Panc1 (cell line): ENCODE results near the gene GJB4. TPM values are rescaled to one million over a fixed set of nuclear protein-coding genes. Genes with fewer than 3 reads are reported as not detected.
A peak's percentile ranks its signal among the peaks of the same experiment; 100 is the strongest.

Experiments used
- ATAC-seq: fragments of 200-7000 bp; cut with Tn5 transposase; 2 replicates; pipeline ENCODE4 v1.9.1; 2020; ENCODE audit warnings: mild to moderate bottlenecking, moderate library complexity
- BruUV-seq: library from RNA; stranded (reverse); fragments of 400-500 nt; replicated peaks from 2 replicates; lab custom pipeline; 2021; lab: Mats Ljungman, UMichigan
- CTCF ChIA-PET: fragments of 300-600 bp; sonication (Branson Sonifier 250); formaldehyde crosslinking; loops from one replicate; lab custom pipeline; 2022; ENCODE audit warnings: antibody characterized with exemption; lab: Charles Lee
- POLR2A ChIA-PET: fragments of 300-600 bp; sonication (Branson Sonifier 250); formaldehyde crosslinking; loops from one replicate; lab custom pipeline; 2022; ENCODE audit warnings: antibody characterized with exemption; lab: Charles Lee
- DNase-seq: peaks from one replicate; pipeline ENCODE4 v3.0.0-alpha.2; 2010; ENCODE audit warnings: low read depth, low spot score
- H3K27ac ChIP-seq: 2 replicates; pipeline ENCODE4 v1.5.1; 2011; ENCODE audit warnings: mild to moderate bottlenecking, low read length, inconsistent platforms
- H3K27me3 ChIP-seq: fragments of 200-500 bp; sonication (Bioruptor generic); 2 replicates; pipeline ENCODE4 v1.6.0; 2014; ENCODE audit warnings: low read length, inconsistent platforms; ENCODE audit not compliant: control insufficient read depth, insufficient read depth
- H3K36me3 ChIP-seq: fragments of 200-500 bp; sonication (Bioruptor generic); 2 replicates; pipeline ENCODE4 v1.5.1; 2014; ENCODE audit warnings: inconsistent platforms, mild to moderate bottlenecking, low read length, moderate library complexity; ENCODE audit not compliant: control insufficient read depth, insufficient read depth
- H3K4me1 ChIP-seq: 2 replicates; pipeline ENCODE4 v1.5.1; 2011; ENCODE audit warnings: inconsistent platforms, mild to moderate bottlenecking, low read length, moderate library complexity; ENCODE audit not compliant: control insufficient read depth, insufficient read depth
- H3K4me3 ChIP-seq, 2 experiments: 2 replicates each; pipeline ENCODE4 v1.5.1; 2011 to 2012; ENCODE audit warnings: low read depth in 2 of 2, low read length in 2 of 2, mild to moderate bottlenecking in 2 of 2, inconsistent platforms in 1 of 2, moderate library complexity in 1 of 2
- H3K9me3 ChIP-seq: fragments of 200-500 bp; sonication (Bioruptor generic); 2 replicates; pipeline ENCODE4 v1.5.1; 2014; ENCODE audit warnings: low read depth, mild to moderate bottlenecking, inconsistent platforms, low read length, moderate library complexity; ENCODE audit not compliant: control insufficient read depth, insufficient read depth
- CTCF ChIP-seq: fragments of 450-650 bp; IDR thresholded peaks from 2 replicates; pipeline ENCODE4 v1.5.1; 2017; ENCODE audit warnings: mild to moderate bottlenecking
- POLR2AphosphoS5 ChIP-seq: IDR thresholded peaks from 2 replicates; pipeline ENCODE4 v1.6.1; 2012; ENCODE audit warnings: mild to moderate bottlenecking, low read depth, low read length, moderate library complexity
- REST ChIP-seq, 2 experiments: IDR thresholded peaks; 2 replicates each; pipeline ENCODE4 v1.6.1; 2011 to 2012; ENCODE audit warnings: low read depth in 2 of 2, control low read depth in 1 of 2, low read length in 1 of 2, mild to moderate bottlenecking in 1 of 2, moderate library complexity in 1 of 2; ENCODE audit not compliant: insufficient read depth in 1 of 2
- SIN3A ChIP-seq: IDR thresholded peaks from 2 replicates; pipeline ENCODE4 v1.6.1; 2012; ENCODE audit warnings: low read depth, mild to moderate bottlenecking, low read length, moderate library complexity, borderline replicate concordance; ENCODE audit not compliant: insufficient read depth
- TCF7L2 ChIP-seq: IDR thresholded peaks from 2 replicates; pipeline ENCODE4 v1.6.1; 2011; ENCODE audit warnings: mild to moderate bottlenecking, low read depth, low read length, inconsistent platforms
- in situ Hi-C: cut with HindIII; loops from 2 replicates; pipeline ENCODE4 v1.10.0; 2016; ENCODE audit warnings: low sequenced_read_pairs, low pct_unique_long_range_greater_than_20kb
- intact Hi-C: fragments of 100-400 bp; cut with micrococcal nuclease; formaldehyde crosslinking; loops from one replicate; pipeline ENCODE4 v1.10.0; 2022; ENCODE audit not compliant: unreplicated experiment
- total RNA-seq: library from RNA; stranded (reverse); gene quantifications from one replicate; pipeline ENCODE4 v1.2.1, GENCODE V29; 2021; ENCODE audit not compliant: unreplicated experiment

Gene GJB4
- total RNA-seq, 1 experiment from 2014 or later, result not detected

GRCh38 chr1:34785875-34786470 is 26.4 kb downstream of the GJB4 start:
- no peak overlapping the region for H3K4me3 ChIP-seq
- ATAC-seq, result 0 out of 2 replicates have a peak, but pooled peaks have one; percentile 1
- in situ Hi-C loops, result no loop called here

More at GRCh38 chr1:34785875-34786470, 26.4 kb downstream of the GJB4 start:
- no peak for DNase-seq
- TF ChIP-seq CTCF (no peak), TCF7L2 (no peak), POLR2AphosphoS5 (no peak), REST (IDR thresholded peaks at IDR 0.05; ENCODE audit: insufficient read depth in 1 of 2, low read depth in 2 of 2, low read length in 1 of 2) (no peak), SIN3A (no peak)
- ChIA-PET CTCF (interaction anchor here (0.5 to 1.0 kb wide), 5 partner anchors 67 to 856 kb away, joined by 6 to 8 read pairs (median 6); no protein-coding TSS in a partner anchor), POLR2A (interaction anchor here (0.7 kb wide), 1 partner anchor 41 kb away, joined by 3 read pairs; no protein-coding TSS in a partner anchor)
- no peaks in the 10 kb centered on the region for H3K9me3 ChIP-seq
- intact Hi-C loops, result loop anchor here (1.0 kb wide), 1 partner anchor 66 kb away; no protein-coding TSS in a partner anchor
- BruUV-seq, result no TSS peak
- peaks cover 3% of the 10 kb centered on the region; the same call in 1 of the 2 replicates for H3K4me1 ChIP-seq
- H3K27me3 ChIP-seq, result peaks cover under 1% of the 10 kb centered on the region; the same call in 1 of the 2 replicates
- no peak overlapping the region for H3K27ac ChIP-seq
- peaks cover 5% of the 10 kb centered on the region; the same call in 1 of the 2 replicates for H3K36me3 ChIP-seq
